Measurements from ENCODE around the gene RSPO4. TPM values are rescaled to one million over a fixed set of nuclear protein-coding genes. Genes with fewer than 3 reads are reported as not detected.

Gene RSPO4
- 0.23 TPM in 1 of 2 replicates, not detected in the other for total RNA-seq
- long read RNA-seq = 0 reads

DNA sequence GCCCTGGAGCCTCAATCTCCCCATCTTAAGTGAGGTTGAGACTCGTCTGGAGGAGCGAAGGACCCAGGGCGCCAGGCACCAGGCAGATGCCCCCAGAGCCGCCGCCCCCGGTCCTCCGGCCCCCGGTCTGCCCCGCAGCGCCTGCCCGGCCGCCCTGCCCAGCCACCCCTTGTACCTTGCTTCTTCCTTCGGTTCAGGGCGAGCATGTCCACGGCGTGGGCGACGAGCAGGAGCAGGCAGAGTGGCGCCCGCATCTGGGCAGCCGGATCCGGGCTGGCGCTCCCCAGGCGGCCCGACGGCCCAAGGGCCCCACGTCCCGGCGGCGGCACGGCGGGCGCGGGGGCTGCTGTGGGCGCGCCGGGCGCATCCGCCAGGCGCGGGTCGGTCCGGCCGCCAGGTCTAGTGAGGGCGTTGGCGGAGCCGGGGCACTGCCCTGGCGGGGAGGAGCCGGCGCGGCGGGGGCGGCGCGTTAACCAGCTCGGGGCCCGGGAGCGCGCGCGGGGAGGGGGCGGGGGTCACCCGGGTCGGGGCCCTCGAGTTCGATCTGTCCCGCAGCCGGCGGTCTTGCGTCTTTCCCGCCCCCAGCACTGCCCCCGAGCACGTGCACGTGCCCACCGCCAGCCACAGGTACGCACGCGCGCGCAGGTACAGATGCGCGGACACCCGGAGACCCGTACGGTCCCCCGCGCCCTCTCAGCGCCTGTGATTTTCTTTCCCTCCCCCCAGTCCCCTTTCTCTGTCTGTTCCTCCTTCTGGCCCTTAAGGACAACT, at the start of gene RSPO4:
Gene RSPO4 (minus strand): TSS at position 401 of the 771 bp plus-strand sequence. CDS start 147 bp downstream, at position 254.
- no peak within 1 kb of the TSS for H3K27ac Mint-ChIP-seq (ENCODE audit: unreplicated experiment)
- TF ChIP-seq, protein P1, sequence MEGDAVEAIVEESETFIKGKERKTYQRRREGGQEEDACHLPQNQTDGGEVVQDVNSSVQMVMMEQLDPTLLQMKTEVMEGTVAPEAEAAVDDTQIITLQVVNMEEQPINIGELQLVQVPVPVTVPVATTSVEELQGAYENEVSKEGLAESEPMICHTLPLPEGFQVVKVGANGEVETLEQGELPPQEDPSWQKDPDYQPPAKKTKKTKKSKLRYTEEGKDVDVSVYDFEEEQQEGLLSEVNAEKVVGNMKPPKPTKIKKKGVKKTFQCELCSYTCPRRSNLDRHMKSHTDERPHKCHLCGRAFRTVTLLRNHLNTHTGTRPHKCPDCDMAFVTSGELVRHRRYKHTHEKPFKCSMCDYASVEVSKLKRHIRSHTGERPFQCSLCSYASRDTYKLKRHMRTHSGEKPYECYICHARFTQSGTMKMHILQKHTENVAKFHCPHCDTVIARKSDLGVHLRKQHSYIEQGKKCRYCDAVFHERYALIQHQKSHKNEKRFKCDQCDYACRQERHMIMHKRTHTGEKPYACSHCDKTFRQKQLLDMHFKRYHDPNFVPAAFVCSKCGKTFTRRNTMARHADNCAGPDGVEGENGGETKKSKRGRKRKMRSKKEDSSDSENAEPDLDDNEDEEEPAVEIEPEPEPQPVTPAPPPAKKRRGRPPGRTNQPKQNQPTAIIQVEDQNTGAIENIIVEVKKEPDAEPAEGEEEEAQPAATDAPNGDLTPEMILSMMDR (conservative IDR thresholded peaks at IDR 0.05) = no peak
- peaks cover 84% of the 10 kb centered on the region for H3K27me3 Mint-ChIP-seq (ENCODE audit: low read depth)
- no peaks in the 10 kb centered on the region for H3K36me3 Mint-ChIP-seq (ENCODE audit: low read depth)
- peaks cover 2% of the 10 kb centered on the region for H3K9me3 Mint-ChIP-seq
- H3K4me3 Mint-ChIP-seq = peak within 1 kb of the TSS; percentile 76
- peaks cover 7% of the 10 kb centered on the region for H3K4me1 Mint-ChIP-seq
- no peak for DNase-seq (ENCODE audit: low read depth, low spot score)

DNA sequence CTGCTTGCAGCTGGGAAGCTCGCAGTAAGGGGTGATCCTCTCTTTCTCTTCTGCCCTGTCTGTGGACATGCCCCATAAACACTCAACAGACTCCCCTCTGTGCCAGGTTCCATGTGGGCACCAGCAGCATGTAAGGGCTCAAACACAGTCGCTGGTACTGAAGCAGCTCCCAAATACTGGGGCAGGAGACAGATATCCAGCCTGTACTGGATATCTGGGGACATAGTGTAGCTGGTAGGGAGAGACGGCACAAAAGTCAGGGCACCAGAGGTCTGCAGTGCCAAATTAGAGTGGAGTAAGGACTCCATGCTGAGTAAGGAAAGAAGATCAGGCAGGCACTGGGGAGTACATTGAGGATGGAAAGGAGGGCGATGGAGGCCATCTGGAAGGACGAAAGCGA, 48.3 kb upstream of the RSPO4 start:
- Mint-ChIP-seq H3K4me1 (no peaks in the 10 kb centered on the region), H3K36me3 (ENCODE audit: low read depth) (no peaks in the 10 kb centered on the region), H3K27me3 (ENCODE audit: low read depth) (no peaks in the 10 kb centered on the region), H3K4me3 (no peak overlapping the region), H3K9me3 (peaks cover 2% of the 10 kb centered on the region), H3K27ac (ENCODE audit: unreplicated experiment) (peak overlapping the region; percentile 22)
- no peak for DNase-seq (ENCODE audit: low read depth, low spot score)
- TF ChIP-seq, protein P1 (conservative IDR thresholded peaks at IDR 0.05) = no peak

DNA sequence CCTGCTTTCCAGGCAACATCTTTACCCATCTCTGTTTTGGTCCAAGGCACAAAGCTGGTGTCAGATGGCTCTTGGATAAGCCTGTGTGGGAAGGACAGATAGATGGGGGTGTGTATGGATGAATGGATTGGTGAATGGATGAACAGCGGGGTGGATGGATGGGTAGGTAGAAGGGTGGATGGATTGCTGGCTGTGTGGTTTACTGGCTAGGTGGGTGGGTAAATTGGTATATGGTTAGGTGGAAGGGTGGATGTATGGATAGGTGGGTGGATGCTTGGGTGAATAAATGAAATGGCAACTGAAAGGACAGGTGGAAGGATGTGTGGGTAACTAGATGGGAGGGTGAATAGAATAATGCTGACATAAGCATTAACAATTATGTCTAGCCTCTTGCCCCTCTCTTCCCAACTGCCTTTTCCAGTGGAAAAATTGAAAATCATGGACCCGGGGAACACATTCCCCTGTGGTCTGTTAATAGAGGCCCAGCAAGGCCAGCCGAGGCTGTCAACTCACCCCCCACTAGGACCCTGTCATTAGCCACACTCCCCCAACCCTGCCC, 43.8 kb upstream of the RSPO4 start:
- DNase-seq (ENCODE audit: low read depth, low spot score) = no peak
- Mint-ChIP-seq H3K27ac (ENCODE audit: unreplicated experiment) (peak overlapping the region; percentile 92), H3K36me3 (ENCODE audit: low read depth) (no peaks in the 10 kb centered on the region), H3K27me3 (ENCODE audit: low read depth) (peaks cover 15% of the 10 kb centered on the region), H3K4me3 (no peak overlapping the region), H3K9me3 (peaks cover 2% of the 10 kb centered on the region), H3K4me1 (no peaks in the 10 kb centered on the region)
- TF ChIP-seq, protein P1 (conservative IDR thresholded peaks at IDR 0.05) = no peak

DNA sequence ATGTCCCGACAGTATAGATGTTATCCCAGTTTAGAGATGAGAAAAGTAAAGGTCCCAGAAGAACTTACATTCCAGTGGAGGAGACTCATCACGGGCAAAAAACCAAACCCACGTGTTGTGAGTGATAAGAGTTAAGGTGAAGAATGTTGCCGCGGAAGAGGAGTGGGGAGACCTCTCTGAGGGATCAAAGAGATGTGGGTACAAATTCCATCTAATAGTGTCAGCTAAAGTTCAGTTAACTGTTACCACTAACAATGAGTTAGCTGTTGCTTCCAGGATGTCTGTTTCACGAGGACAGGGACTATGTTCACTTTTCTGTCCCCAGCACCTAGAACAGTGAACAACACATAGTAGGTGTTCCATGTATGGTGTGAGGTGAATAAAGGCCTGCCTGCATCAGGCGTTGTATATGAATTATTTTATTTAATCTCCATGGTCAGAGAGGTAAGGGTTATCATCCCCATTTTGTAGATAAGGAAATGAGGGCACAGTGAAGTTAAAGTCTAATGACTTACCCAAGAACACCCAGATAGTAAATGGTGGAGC, 39.8 kb upstream of the RSPO4 start:
- TF ChIP-seq, protein P1 (conservative IDR thresholded peaks at IDR 0.05) = no peak
- no peak for DNase-seq (ENCODE audit: low read depth, low spot score)
- H3K4me3 Mint-ChIP-seq = no peak overlapping the region
- no peak overlapping the region for H3K27ac Mint-ChIP-seq (ENCODE audit: unreplicated experiment)
- H3K36me3 Mint-ChIP-seq (ENCODE audit: low read depth) = no peaks in the 10 kb centered on the region
- no peaks in the 10 kb centered on the region for H3K4me1 Mint-ChIP-seq
- peaks cover 15% of the 10 kb centered on the region for H3K27me3 Mint-ChIP-seq (ENCODE audit: low read depth)
- no peaks in the 10 kb centered on the region for H3K9me3 Mint-ChIP-seq

DNA sequence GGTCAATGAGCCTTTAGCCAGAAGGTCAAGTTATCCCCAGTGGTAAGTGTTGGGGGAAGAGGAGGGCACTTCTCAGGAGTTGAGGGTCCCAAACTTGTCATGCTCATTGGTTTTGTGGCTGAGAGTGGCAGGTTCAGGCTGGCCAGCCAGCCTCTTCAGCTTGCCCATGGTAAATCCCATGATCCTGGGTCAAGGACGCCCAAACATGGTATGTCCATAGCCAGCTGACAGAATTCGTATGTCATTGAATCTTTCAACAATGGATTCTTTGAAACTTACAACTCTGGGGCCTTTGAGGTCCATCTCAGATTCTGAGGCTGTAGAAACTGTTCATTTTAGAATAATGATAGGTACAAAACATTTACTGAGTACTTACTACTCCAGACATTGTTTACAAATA, 36.1 kb upstream of the RSPO4 start:
- Mint-ChIP-seq H3K9me3 (no peaks in the 10 kb centered on the region), H3K36me3 (ENCODE audit: low read depth) (no peaks in the 10 kb centered on the region), H3K4me1 (no peaks in the 10 kb centered on the region), H3K27ac (ENCODE audit: unreplicated experiment) (no peak overlapping the region), H3K4me3 (no peak overlapping the region), H3K27me3 (ENCODE audit: low read depth) (peaks cover 7% of the 10 kb centered on the region)
- TF ChIP-seq, protein P1 (conservative IDR thresholded peaks at IDR 0.05) = no peak
- DNase-seq (ENCODE audit: low read depth, low spot score) = no peak
